NT2/D1 (cell line): Measurements from ENCODE around the gene DHX9.

Experiments
- DNase-seq: peaks from one replicate; pipeline ENCODE4 v3.0.0-alpha.2; 2011; ENCODE audit warnings: low read depth, low spot score
- H3K27me3 ChIP-seq: 2 replicates; pipeline ENCODE4 v1.6.0; 2011; ENCODE audit warnings: mild to moderate bottlenecking; ENCODE audit not compliant: insufficient read length, insufficient read depth
- H3K36me3 ChIP-seq: 2 replicates; pipeline ENCODE4 v1.6.1; 2011; ENCODE audit warnings: mild to moderate bottlenecking, low read length, mixed read lengths; ENCODE audit not compliant: insufficient read depth, insufficient read length
- H3K4me1 ChIP-seq: 2 replicates; pipeline ENCODE4 v1.5.1; 2011; ENCODE audit not compliant: insufficient read depth, insufficient read length
- H3K4me3 ChIP-seq: 2 replicates; pipeline ENCODE4 v1.5.1; 2011; ENCODE audit warnings: low read depth; ENCODE audit not compliant: insufficient read length
- H3K9ac ChIP-seq: 2 replicates; pipeline ENCODE4 v1.6.0; 2011; ENCODE audit warnings: low read depth; ENCODE audit not compliant: insufficient read length
- H3K9me3 ChIP-seq: 2 replicates; pipeline ENCODE4 v1.5.1; 2011; ENCODE audit warnings: mild to moderate bottlenecking, low read length; ENCODE audit not compliant: insufficient read depth
- SUZ12 ChIP-seq: IDR thresholded peaks from 2 replicates; pipeline ENCODE4 v1.6.1; 2011; ENCODE audit not compliant: insufficient read length, insufficient read depth; ENCODE audit errors: extremely low read depth
- YY1 ChIP-seq: IDR thresholded peaks from 2 replicates; pipeline ENCODE4 v1.6.1; 2011; ENCODE audit not compliant: insufficient read length, insufficient read depth
- ZNF274 ChIP-seq: IDR thresholded peaks from 2 replicates; pipeline ENCODE4 v1.6.1; 2011; ENCODE audit warnings: mild to moderate bottlenecking, low read depth, low read length

The DHX9 gene

GRCh38 chr1:182823220-182823619, 15.9 kb upstream of the DHX9 start:
- DNase-seq = no peak
- Histone ChIP-seq H3K4me3 (no peak overlapping the region), H3K27me3 (no peaks in the 10 kb centered on the region)

DNA sequence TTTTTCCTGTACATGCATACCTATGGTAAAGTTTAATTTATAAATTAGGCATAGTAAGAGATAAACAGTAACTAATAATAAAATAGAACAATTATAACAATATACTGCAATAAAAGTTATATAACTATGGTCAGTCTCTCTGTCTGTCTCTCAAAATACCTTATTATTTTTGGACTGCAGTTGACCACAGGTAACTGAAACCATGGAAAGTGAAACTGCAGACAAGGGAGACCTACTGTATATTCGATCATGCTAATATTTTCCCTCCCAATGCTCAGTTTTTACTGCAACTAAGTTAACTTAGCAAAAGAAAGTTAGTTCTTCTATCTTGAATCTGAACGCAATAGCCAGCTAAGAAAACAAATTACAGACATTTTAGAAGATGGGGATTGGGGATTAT, 12.3 kb upstream of the DHX9 start:
- H3K9me3 ChIP-seq = no peaks in the 10 kb centered on the region
- H3K4me1 ChIP-seq = no peaks in the 10 kb centered on the region
- H3K27me3 ChIP-seq = no peaks in the 10 kb centered on the region
- H3K4me3 ChIP-seq = no peak overlapping the region
- TF ChIP-seq YY1 (no peak), ZNF274 (no peak), SUZ12 (no peak)
- peaks cover 2% of the 10 kb centered on the region for H3K36me3 ChIP-seq
- DNase-seq = no peak
- H3K9ac ChIP-seq = no peak overlapping the region

More at GRCh38 chr1:182823220-182823619, 15.9 kb upstream of the DHX9 start:
- Histone ChIP-seq H3K9ac (no peak overlapping the region), H3K4me1 (no peaks in the 10 kb centered on the region), H3K36me3 (peaks cover 2% of the 10 kb centered on the region), H3K9me3 (no peaks in the 10 kb centered on the region)
- TF ChIP-seq YY1 (no peak), ZNF274 (no peak), SUZ12 (no peak)

- H3K36me3 ChIP-seq = peaks cover 2% of the 10 kb centered on the region
- DNase-seq = no peak
- H3K4me1 ChIP-seq = no peaks in the 10 kb centered on the region
- no peak overlapping the region for H3K9ac ChIP-seq
- H3K27me3 ChIP-seq = no peaks in the 10 kb centered on the region
- no peaks in the 10 kb centered on the region for H3K9me3 ChIP-seq
- TF ChIP-seq YY1 = no peak
- no peak for TF ChIP-seq ZNF274
- TF ChIP-seq SUZ12 = no peak
- no peak overlapping the region for H3K4me3 ChIP-seq
Observed at GRCh38 chr1:182829285-182829932, 9.7 kb upstream of the DHX9 start.

DNA sequence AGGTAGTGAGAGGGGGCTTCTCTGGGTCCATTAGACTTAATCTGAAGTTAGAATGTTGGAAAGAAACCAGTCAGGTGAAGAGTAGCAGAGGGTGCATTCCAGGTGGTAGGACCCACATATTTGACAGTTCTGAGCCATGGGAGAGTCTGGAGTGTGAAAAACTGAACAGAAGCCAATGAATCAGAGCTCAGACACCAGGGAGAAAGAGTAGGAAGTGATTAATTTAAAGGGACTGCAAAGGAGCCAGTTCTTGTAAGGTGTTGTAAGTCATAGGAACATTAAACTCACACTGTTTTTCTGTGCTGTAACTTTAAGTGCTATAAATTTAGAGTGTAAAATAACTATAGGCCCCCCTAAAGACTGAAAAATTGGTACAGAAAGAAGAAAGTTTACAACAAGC, 5.9 kb upstream of the DHX9 start:
- TF ChIP-seq ZNF274 = no peak
- no peak for TF ChIP-seq YY1
- TF ChIP-seq SUZ12 = no peak
- DNase-seq = no peak
- H3K9me3 ChIP-seq = no peaks in the 10 kb centered on the region

GRCh38 chr1:182834326-182834725, 4.8 kb upstream of the DHX9 start:
- H3K4me3 ChIP-seq = no peak overlapping the region
- H3K9ac ChIP-seq = no peak overlapping the region
- DNase-seq = no peak
- H3K9me3 ChIP-seq = no peaks in the 10 kb centered on the region
- H3K36me3 ChIP-seq = peaks cover 3% of the 10 kb centered on the region
- TF ChIP-seq YY1 = no peak
- no peak for TF ChIP-seq ZNF274
- no peak for TF ChIP-seq SUZ12
- no peaks in the 10 kb centered on the region for H3K4me1 ChIP-seq
- no peaks in the 10 kb centered on the region for H3K27me3 ChIP-seq

More for the DNA sequence above, 5.9 kb upstream of the DHX9 start:
- Histone ChIP-seq H3K4me1 (no peaks in the 10 kb centered on the region), H3K27me3 (no peaks in the 10 kb centered on the region), H3K9ac (no peak overlapping the region), H3K36me3 (peaks cover 3% of the 10 kb centered on the region), H3K4me3 (no peak overlapping the region)

DNA sequence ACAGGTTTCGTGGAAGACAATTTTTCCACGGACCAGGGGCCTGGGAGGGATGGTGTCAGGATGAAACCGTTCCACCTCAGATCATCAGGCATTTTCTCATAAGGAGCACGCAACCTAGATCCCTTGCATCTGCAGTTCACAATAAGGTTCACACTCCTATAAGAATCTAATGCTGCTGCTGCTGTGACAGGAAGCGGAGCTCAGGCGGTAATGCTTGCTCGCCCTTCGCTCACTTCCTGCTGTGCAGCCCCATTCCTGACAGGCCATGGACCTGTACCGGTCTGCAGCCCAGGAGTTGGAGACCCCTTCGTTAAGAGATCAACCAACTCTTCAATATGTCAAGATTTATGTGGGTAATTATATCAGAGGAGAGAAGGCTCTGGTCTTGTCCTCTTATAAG, 3.3 kb upstream of the DHX9 start:
- DNase-seq = no peak
- Histone ChIP-seq H3K4me3 (no peak overlapping the region), H3K27me3 (no peaks in the 10 kb centered on the region), H3K4me1 (no peaks in the 10 kb centered on the region), H3K9ac (no peak overlapping the region), H3K36me3 (peaks cover 13% of the 10 kb centered on the region), H3K9me3 (no peaks in the 10 kb centered on the region)
- TF ChIP-seq ZNF274 (no peak), SUZ12 (no peak), YY1 (no peak)

DNA sequence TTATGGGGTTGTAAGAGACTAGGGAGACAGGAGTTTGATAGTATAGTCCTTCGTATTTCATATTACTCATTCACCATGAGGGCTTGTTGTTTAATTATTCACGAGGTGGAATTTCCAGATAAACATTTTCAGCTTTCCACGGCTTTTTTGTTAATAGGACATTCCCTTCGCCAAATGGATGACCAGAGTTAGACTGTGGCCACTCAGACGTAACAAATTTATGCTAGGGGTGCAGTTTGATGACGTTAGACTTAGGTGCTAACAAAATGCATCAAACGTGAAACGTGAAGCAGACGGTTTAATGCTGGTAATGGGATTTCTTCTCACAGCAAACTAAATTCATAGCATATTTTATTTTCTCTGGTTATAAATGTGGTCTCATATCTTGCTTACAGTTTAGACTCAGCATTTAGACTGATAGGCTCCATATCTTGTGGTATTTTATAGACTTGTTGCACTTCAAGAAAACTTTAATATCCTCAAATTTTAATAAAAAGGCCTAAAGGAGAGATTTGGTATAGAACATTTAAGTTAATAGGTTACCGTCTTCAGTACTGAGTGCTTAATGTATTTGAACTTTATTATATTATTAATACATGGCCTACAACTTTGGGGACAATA, 2.3 kb downstream of the DHX9 start:
- H3K4me1 ChIP-seq = peaks cover 5% of the 10 kb centered on the region
- no peak for DNase-seq
- no peaks in the 10 kb centered on the region for H3K9me3 ChIP-seq
- H3K27me3 ChIP-seq = no peaks in the 10 kb centered on the region
- peak overlapping the region; percentile 88 for H3K4me3 ChIP-seq
- peak overlapping the region; percentile 34 for H3K9ac ChIP-seq
- no peak for TF ChIP-seq YY1
- no peak for TF ChIP-seq SUZ12
- no peak for TF ChIP-seq ZNF274
- H3K36me3 ChIP-seq = peaks cover 69% of the 10 kb centered on the region

GRCh38 chr1:182842265-182842664, 3.1 kb downstream of the DHX9 start:
- Histone ChIP-seq H3K9me3 (no peaks in the 10 kb centered on the region), H3K36me3 (peaks cover 76% of the 10 kb centered on the region), H3K9ac (no peak overlapping the region), H3K4me1 (peaks cover 5% of the 10 kb centered on the region), H3K27me3 (no peaks in the 10 kb centered on the region), H3K4me3 (peak overlapping the region; percentile 88)
- DNase-seq = no peak
- no peak for TF ChIP-seq ZNF274
